SK-N-SH (cell line): Measurements from ENCODE around the gene SLC35G2. TPM values are rescaled to one million over a fixed set of nuclear protein-coding genes. Genes with fewer than 3 reads are reported as not detected.

Experiments
- CTCF ChIA-PET: fragments of 300-600, 350-600 bp; formaldehyde crosslinking; extraction: SDS; loops from one replicate; lab custom pipeline; 2021; lab: Yijun Ruan, JAX
- POLR2A ChIA-PET: fragments of 350-600 bp; sonication (Branson Sonifier 250); formaldehyde crosslinking; extraction: SDS; loops from one replicate; lab custom pipeline; 2020; ENCODE audit warnings: antibody characterized with exemption, inconsistent platforms; lab: Yijun Ruan, JAX
- DNase-seq: peaks from one replicate; pipeline ENCODE4 v3.0.0; 2012
- H2AFZ ChIP-seq: fragments of 200-600 bp; sonication (generic); 2 replicates; pipeline ENCODE4 v1.8.1; 2016; ENCODE audit warnings: antibody characterized with exemption, mild to moderate bottlenecking, low read depth
- H3F3A ChIP-seq: fragments of 200-600 bp; sonication (generic); replicated peaks from 2 replicates; pipeline ENCODE3; 2016; ENCODE audit warnings: antibody characterized with exemption, mild to moderate bottlenecking; ENCODE audit not compliant: insufficient read depth
- H3K27ac ChIP-seq, 2 experiments: fragments of 200-500 bp in 1 of 2; fragments of 200-600 bp in 1 of 2; sonication (Bioruptor generic) in 1 of 2; sonication (generic), shearing (Covaris generic) in 1 of 2; 2 replicates each; pipeline versions ENCODE4 v1.5.1 to v1.6.1; 2014 to 2016; ENCODE audit warnings: low read depth in 2 of 2, inconsistent platforms in 1 of 2, low read length in 1 of 2, mild to moderate bottlenecking in 1 of 2, mixed read lengths in 1 of 2
- H3K27me3 ChIP-seq: fragments of 200-600 bp; sonication (generic), shearing (Covaris generic); 2 replicates; pipeline ENCODE4 v1.6.1; 2016; ENCODE audit warnings: mixed run types; ENCODE audit not compliant: insufficient read depth
- H3K36me3 ChIP-seq, 2 experiments: fragments of 200-500 bp in 1 of 2; fragments of 200-600 bp in 1 of 2; sonication (Bioruptor generic) in 1 of 2; sonication (generic) in 1 of 2; replicated peaks in 1 of 2; 2 replicates each; pipeline versions ENCODE3 to v1.5.1; 2014 to 2016; ENCODE audit warnings: low read length in 1 of 2, mild to moderate bottlenecking in 1 of 2; ENCODE audit not compliant: insufficient read depth in 2 of 2, control insufficient read depth in 1 of 2
- H3K4me1 ChIP-seq, 2 experiments: fragments of 200-500 bp in 1 of 2; fragments of 200-600 bp in 1 of 2; sonication (Bioruptor generic) in 1 of 2; sonication (generic), shearing (Covaris generic) in 1 of 2; 2 replicates each; pipeline versions ENCODE4 v1.5.1 to v1.6.1; 2014 to 2016; ENCODE audit warnings: low read depth in 1 of 2, low read length in 1 of 2, mixed run types in 1 of 2; ENCODE audit not compliant: insufficient read depth in 2 of 2, control insufficient read depth in 1 of 2
- H3K4me2 ChIP-seq: fragments of 200-600 bp; sonication (generic), shearing (Covaris generic); 2 replicates; pipeline ENCODE4 v1.6.1; 2017; ENCODE audit warnings: mixed run types
- H3K4me3 ChIP-seq, 2 experiments: fragments of 200-500 bp in 1 of 2; fragments of 200-600 bp in 1 of 2; sonication (Bioruptor generic) in 1 of 2; sonication (generic), shearing (Covaris generic) in 1 of 2; 2 replicates each; pipeline versions ENCODE4 v1.5.1 to v1.8.1; 2014 to 2016; ENCODE audit warnings: low read depth in 2 of 2, inconsistent platforms in 1 of 2, low read length in 1 of 2, mild to moderate bottlenecking in 1 of 2, mixed read lengths in 1 of 2, moderate library complexity in 1 of 2
- H3K79me2 ChIP-seq: fragments of 200-600 bp; sonication (generic); 2 replicates; pipeline ENCODE4 v1.8.1; 2017; ENCODE audit warnings: mild to moderate bottlenecking; ENCODE audit not compliant: insufficient read depth
- H3K9ac ChIP-seq: fragments of 200-600 bp; sonication (generic); 2 replicates; pipeline ENCODE4 v1.6.1; 2017; ENCODE audit warnings: mixed run types
- H3K9me2 ChIP-seq: fragments of 200-600 bp; sonication (generic); 2 replicates; pipeline ENCODE4 v1.6.1; 2017; ENCODE audit warnings: mixed run types
- H3K9me3 ChIP-seq: fragments of 200-600 bp; sonication (generic); 2 replicates; pipeline ENCODE4 v1.6.1; 2017; ENCODE audit warnings: mixed run types, mild to moderate bottlenecking, moderate library complexity
- H4K20me1 ChIP-seq: fragments of 200-600 bp; sonication (generic); 2 replicates; pipeline ENCODE4 v1.6.1; 2017; ENCODE audit warnings: mild to moderate bottlenecking, mixed run types; ENCODE audit not compliant: insufficient read depth
- CHD2 ChIP-seq: fragments of 150-350 bp; IDR thresholded peaks from 2 replicates; pipeline ENCODE4 v1.6.1; 2018; ENCODE audit warnings: low read length; ENCODE audit not compliant: partially characterized antibody
- ELF1 ChIP-seq: IDR thresholded peaks from 2 replicates; pipeline ENCODE4 v1.4.0; 2012
- EP300 ChIP-seq, 2 experiments: IDR thresholded peaks; 2 replicates each; pipeline versions ENCODE4 v1.4.0 to v1.6.1; 2012; ENCODE audit warnings: borderline replicate concordance in 1 of 2, low read depth in 1 of 2, low read length in 1 of 2
- EZH2phosphoT487 ChIP-seq: fragments of 200-600 bp; sonication (generic); IDR thresholded peaks from 2 replicates; pipeline ENCODE4 v1.6.1; 2017; ENCODE audit warnings: low read depth, mixed run types, mild to moderate bottlenecking, antibody characterized with exemption, moderate library complexity, borderline replicate concordance
- MEF2A ChIP-seq: IDR thresholded peaks from 2 replicates; pipeline ENCODE4 v1.4.0; 2012; ENCODE audit warnings: low read depth, borderline replicate concordance
- POLR2AphosphoS5 ChIP-seq: IDR thresholded peaks from 2 replicates; pipeline ENCODE4 v1.6.1; 2012; ENCODE audit warnings: low read depth, low read length
- RXRA ChIP-seq: IDR thresholded peaks from 2 replicates; pipeline ENCODE4 v1.4.0; 2012; ENCODE audit warnings: low read depth, mild to moderate bottlenecking, borderline replicate concordance
- SIN3A ChIP-seq: IDR thresholded peaks from 2 replicates; pipeline ENCODE4 v1.6.1; 2012; ENCODE audit warnings: low read depth, mild to moderate bottlenecking, low read length, moderate library complexity, borderline replicate concordance
- TAF1 ChIP-seq: IDR thresholded peaks from 2 replicates; pipeline ENCODE4 v1.6.1; 2012; ENCODE audit warnings: low read depth, mild to moderate bottlenecking, low read length, moderate library complexity, borderline replicate concordance
- TEAD4 ChIP-seq: IDR thresholded peaks from 2 replicates; pipeline ENCODE4 v1.4.0; 2012; ENCODE audit warnings: mild to moderate bottlenecking, borderline replicate concordance; ENCODE audit not compliant: insufficient read depth
- WGBS: methylation state at CpG from one replicate; pipeline ENCODE4 v1.1.6; 2017; ENCODE audit warnings: low lambda C conversion rate; 5-methylcytosine and 5-hydroxymethylcytosine counted together
- polyA plus RNA-seq, 3 experiments: library from polyadenylated mRNA; depleted of rRNA; stranded (reverse); fragments of >200 nt; gene quantifications; 2 replicates each; pipeline ENCODE4 v1.2.3, GENCODE V29; 2012
- TF ChIP-seq, protein P1 (sequence below): IDR thresholded peaks from 2 replicates; pipeline ENCODE4 v1.4.0; 2012; ENCODE audit warnings: low read depth, borderline replicate concordance
- TF ChIP-seq, protein P2 (sequence below): fragments of 150-350 bp; IDR thresholded peaks from 2 replicates; pipeline ENCODE4 v1.6.1; 2017; ENCODE audit warnings: antibody characterized with exemption, low read length, low read depth, borderline replicate concordance
- TF ChIP-seq, protein P3 (sequence below): fragments of 150-350 bp; IDR thresholded peaks from 2 replicates; pipeline ENCODE4 v1.6.1; 2016; ENCODE audit warnings: mild to moderate bottlenecking, low read depth, low read length
- TF ChIP-seq, protein P4 (sequence below): IDR thresholded peaks from 2 replicates; pipeline ENCODE4 v1.4.0; 2012; ENCODE audit warnings: low read depth, borderline replicate concordance

SLC35G2 gene
- polyA plus RNA-seq, 1 of the 3 experiments (the other 2 are of a cell fraction) = 9.7 TPM

DNA sequence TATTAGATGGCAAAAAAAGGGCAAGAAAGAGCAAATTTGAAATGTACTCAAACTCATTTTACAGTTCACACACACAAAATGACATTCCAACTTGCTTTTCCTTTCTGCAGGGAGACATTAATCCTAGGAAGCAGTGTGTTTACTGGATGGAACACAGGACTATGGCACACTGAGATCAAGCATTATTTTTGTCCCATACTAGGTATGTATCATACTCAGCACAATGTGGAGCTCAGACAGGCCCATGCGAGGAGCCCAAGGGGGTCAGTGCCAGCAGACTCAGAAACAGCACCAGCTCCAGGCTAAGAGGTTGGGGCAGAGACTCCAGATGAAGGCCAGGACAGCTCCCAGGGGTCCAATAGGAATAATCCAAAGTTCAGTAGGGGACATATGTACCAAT, 30.8 kb upstream of the SLC35G2 start:
- H4K20me1 ChIP-seq = no peaks in the 10 kb centered on the region
- no peak overlapping the region for H3K27ac ChIP-seq
- no peaks in the 10 kb centered on the region for H3K79me2 ChIP-seq
- H3K36me3 ChIP-seq = no peaks in the 10 kb centered on the region
- no peak overlapping the region for H3K9ac ChIP-seq
- H2AFZ ChIP-seq = no peak overlapping the region
- POLR2A ChIA-PET = no interaction called here
- H3F3A ChIP-seq = no peaks in the 10 kb centered on the region
- TF ChIP-seq, protein P1, sequence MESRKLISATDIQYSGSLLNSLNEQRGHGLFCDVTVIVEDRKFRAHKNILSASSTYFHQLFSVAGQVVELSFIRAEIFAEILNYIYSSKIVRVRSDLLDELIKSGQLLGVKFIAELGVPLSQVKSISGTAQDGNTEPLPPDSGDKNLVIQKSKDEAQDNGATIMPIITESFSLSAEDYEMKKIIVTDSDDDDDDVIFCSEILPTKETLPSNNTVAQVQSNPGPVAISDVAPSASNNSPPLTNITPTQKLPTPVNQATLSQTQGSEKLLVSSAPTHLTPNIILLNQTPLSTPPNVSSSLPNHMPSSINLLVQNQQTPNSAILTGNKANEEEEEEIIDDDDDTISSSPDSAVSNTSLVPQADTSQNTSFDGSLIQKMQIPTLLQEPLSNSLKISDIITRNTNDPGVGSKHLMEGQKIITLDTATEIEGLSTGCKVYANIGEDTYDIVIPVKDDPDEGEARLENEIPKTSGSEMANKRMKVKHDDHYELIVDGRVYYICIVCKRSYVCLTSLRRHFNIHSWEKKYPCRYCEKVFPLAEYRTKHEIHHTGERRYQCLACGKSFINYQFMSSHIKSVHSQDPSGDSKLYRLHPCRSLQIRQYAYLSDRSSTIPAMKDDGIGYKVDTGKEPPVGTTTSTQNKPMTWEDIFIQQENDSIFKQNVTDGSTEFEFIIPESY = no peak
- TF ChIP-seq EZH2phosphoT487 (no peak), EP300 (IDR thresholded peaks at IDR 0.05; ENCODE audit: borderline replicate concordance in 1 of 2, low read depth in 1 of 2, low read length in 1 of 2) (no peak), TEAD4 (no peak), CHD2 (no peak), ELF1 (no peak), TAF1 (no peak), RXRA (no peak), SIN3A (no peak), POLR2AphosphoS5 (no peak), MEF2A (no peak)
- TF ChIP-seq, protein P2, sequence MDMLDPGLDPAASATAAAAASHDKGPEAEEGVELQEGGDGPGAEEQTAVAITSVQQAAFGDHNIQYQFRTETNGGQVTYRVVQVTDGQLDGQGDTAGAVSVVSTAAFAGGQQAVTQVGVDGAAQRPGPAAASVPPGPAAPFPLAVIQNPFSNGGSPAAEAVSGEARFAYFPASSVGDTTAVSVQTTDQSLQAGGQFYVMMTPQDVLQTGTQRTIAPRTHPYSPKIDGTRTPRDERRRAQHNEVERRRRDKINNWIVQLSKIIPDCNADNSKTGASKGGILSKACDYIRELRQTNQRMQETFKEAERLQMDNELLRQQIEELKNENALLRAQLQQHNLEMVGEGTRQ = no peak
- TF ChIP-seq, protein P3, sequence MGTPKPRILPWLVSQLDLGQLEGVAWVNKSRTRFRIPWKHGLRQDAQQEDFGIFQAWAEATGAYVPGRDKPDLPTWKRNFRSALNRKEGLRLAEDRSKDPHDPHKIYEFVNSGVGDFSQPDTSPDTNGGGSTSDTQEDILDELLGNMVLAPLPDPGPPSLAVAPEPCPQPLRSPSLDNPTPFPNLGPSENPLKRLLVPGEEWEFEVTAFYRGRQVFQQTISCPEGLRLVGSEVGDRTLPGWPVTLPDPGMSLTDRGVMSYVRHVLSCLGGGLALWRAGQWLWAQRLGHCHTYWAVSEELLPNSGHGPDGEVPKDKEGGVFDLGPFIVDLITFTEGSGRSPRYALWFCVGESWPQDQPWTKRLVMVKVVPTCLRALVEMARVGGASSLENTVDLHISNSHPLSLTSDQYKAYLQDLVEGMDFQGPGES = no peak
- TF ChIP-seq, protein P4, sequence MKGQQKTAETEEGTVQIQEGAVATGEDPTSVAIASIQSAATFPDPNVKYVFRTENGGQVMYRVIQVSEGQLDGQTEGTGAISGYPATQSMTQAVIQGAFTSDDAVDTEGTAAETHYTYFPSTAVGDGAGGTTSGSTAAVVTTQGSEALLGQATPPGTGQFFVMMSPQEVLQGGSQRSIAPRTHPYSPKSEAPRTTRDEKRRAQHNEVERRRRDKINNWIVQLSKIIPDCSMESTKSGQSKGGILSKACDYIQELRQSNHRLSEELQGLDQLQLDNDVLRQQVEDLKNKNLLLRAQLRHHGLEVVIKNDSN = no peak
- DNase-seq = no peak
- no peak overlapping the region for H3K4me3 ChIP-seq
- 86% methylated on average over 1 of the region's 1 CpG for WGBS
- H3K9me3 ChIP-seq = no peaks in the 10 kb centered on the region
- H3K4me1 ChIP-seq = peaks cover 4 to 12% of the 10 kb centered on the region in 2 experiments; a peak in 2 of 4 replicates
- CTCF ChIA-PET = interaction anchor here (0.6 to 1.5 kb wide), 2 partner anchors 226 to 1413 kb away, joined by 3 to 6 read pairs; no protein-coding TSS in a partner anchor
- H3K9me2 ChIP-seq = no peaks in the 10 kb centered on the region
- H3K27me3 ChIP-seq = no peaks in the 10 kb centered on the region
- no peak overlapping the region for H3K4me2 ChIP-seq
